ENCODE results near the gene APH1B. TPM values are rescaled to one million over a fixed set of nuclear protein-coding genes. Genes with fewer than 3 reads are reported as not detected.

Gene APH1B
- total RNA-seq, 8 experiments from 2014 or later, result 6.9 to 20.2 (median 11.9) TPM

- Histone ChIP-seq H3K27ac (no peak overlapping the region), H3K4me3 (no peak overlapping the region), H3K4me1 (replicated peaks in 1 of 2) (no peaks in the 10 kb centered on the region)
- ATAC-seq (replicated peaks in 6 of 8), result no peak
- in situ Hi-C loops (cut with MboI; ENCODE audit: low pct_unique_long_range_greater_than_20kb in 2 of 9, low sequenced_read_pairs in 9 of 9, unreplicated experiment in 9 of 9), result no loop called here
- WGBS, 10 experiments, result 100% methylated on average over 1 of the region's 1 CpG; no CpG with 5 or more reads in 5 of the 10 experiments
These were observed 36.1 kb upstream of the APH1B start for GRCh38 chr15:63241316-63241715.

DNA sequence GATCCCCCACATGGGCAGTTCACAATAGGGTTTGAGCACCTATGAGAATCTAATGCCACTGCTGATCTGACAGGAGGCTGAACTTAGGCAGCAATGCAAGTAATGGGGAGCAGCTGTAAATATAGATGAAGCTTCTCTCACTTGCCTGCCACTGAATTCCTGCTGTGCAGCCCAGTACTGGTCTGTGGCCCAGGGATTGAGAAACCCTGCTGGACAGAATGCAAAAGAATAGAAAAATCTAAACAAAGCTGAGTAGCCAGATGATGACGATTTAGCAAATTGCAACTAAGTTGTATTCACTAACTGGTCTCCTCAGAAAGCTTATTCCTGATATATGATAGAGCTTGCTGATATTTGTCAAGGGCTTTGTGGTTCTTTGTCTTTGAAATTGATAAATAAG lies 34.3 kb upstream of the APH1B start:
- no peak overlapping the region for H3K4me3 ChIP-seq
- no peak for ATAC-seq (replicated peaks in 6 of 8)
- 0 to 100% (median 56%) methylated on average over 1 of the region's 1 CpG; no CpG with 5 or more reads in 6 of the 10 experiments for WGBS, 10 experiments
- no peaks in the 10 kb centered on the region for H3K4me1 ChIP-seq (replicated peaks in 1 of 2)
- no peak overlapping the region for H3K27ac ChIP-seq
- in situ Hi-C loops (cut with MboI; ENCODE audit: low pct_unique_long_range_greater_than_20kb in 2 of 9, low sequenced_read_pairs in 9 of 9, unreplicated experiment in 9 of 9), result no loop called here

- ATAC-seq (replicated peaks in 6 of 8), result no peak
- Histone ChIP-seq H3K4me3 (no peak overlapping the region), H3K4me1 (replicated peaks in 1 of 2) (no peaks in the 10 kb centered on the region), H3K27ac (no peak overlapping the region)
- 82 to 100% (median 100%) methylated on average over 1 of the region's 1 CpG; no CpG with 5 or more reads in 3 of the 10 experiments for WGBS, 10 experiments
- in situ Hi-C loops (cut with MboI; ENCODE audit: low pct_unique_long_range_greater_than_20kb in 2 of 9, low sequenced_read_pairs in 9 of 9, unreplicated experiment in 9 of 9), result no loop called here
These were observed 33.6 kb upstream of the APH1B start for GRCh38 chr15:63243776-63244175.

GRCh38 chr15:63244399-63244798 lies 33.0 kb upstream of the APH1B start:
- 0 to 67% (median 30%) methylated on average over 2 to 4 of the region's 4 CpGs for WGBS, 10 experiments
- in situ Hi-C loops (cut with MboI; ENCODE audit: low pct_unique_long_range_greater_than_20kb in 2 of 9, low sequenced_read_pairs in 9 of 9, unreplicated experiment in 9 of 9), result no loop called here
- Histone ChIP-seq H3K4me1 (replicated peaks in 1 of 2) (no peaks in the 10 kb centered on the region), H3K4me3 (no peak overlapping the region), H3K27ac (no peak overlapping the region)
- ATAC-seq (replicated peaks in 6 of 8), result peak in 7 of 8 experiments; percentile 48 to 65 (median 55)

- H3K27ac ChIP-seq, result peak overlapping the region in 1 of 2 donors; percentile 28
- H3K4me1 ChIP-seq (replicated peaks in 1 of 2), result no peaks in the 10 kb centered on the region
- WGBS, 10 experiments, result 27 to 100% (median 88%) methylated on average over 1 to 5 of the region's 5 CpGs; no CpG with 5 or more reads in 2 of the 10 experiments
- in situ Hi-C loops (cut with MboI; ENCODE audit: low pct_unique_long_range_greater_than_20kb in 2 of 9, low sequenced_read_pairs in 9 of 9, unreplicated experiment in 9 of 9), result no loop called here
- H3K4me3 ChIP-seq, result no peak overlapping the region
- ATAC-seq (replicated peaks in 6 of 8), result no peak
These were observed 32.3 kb upstream of the APH1B start for GRCh38 chr15:63244976-63245645.

DNA sequence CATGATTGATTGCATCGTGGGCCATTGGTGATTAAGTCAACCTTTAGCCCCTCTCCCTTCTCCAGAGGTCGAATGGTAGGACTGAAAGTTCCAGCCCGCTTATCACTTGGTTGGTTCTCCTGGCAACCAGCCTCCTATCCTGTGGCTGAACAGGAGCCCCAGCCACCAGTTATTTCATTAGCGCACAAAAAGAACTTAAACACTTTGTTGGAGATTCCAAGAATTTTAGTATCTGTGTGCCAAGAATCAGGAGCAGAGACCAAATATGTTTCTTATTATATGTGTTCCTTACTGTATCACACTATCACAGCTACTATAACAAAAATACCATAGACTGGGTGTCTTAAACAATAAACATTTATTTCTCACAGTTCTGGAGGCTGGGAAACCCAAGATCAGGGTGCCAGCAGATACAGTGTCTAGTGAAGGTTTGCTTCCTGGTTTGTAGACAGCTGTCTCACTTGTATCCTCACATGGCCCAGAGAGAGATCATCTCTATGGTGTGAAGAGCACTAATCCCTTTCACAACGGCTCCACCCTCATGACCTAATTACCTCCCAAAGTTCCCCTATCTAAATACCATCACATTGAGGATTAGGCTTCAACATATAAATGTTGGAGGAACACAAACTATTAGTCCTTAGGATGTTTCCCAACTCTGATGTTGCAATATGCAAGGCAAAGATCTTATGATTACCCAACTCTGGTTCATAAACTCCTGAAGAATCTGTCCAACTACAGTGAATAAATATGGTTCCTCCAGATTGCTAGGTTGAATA lies 30.5 kb upstream of the APH1B start:
- Histone ChIP-seq H3K4me3 (no peak overlapping the region), H3K4me1 (replicated peaks in 1 of 2) (no peaks in the 10 kb centered on the region), H3K27ac (no peak overlapping the region)
- in situ Hi-C loops (cut with MboI; ENCODE audit: low pct_unique_long_range_greater_than_20kb in 2 of 9, low sequenced_read_pairs in 9 of 9, unreplicated experiment in 9 of 9), result no loop called here
- peak in 3 of 8 experiments; percentile 85 to 86 (median 85) for ATAC-seq (replicated peaks in 6 of 8)
- 31 to 100% (median 87%) methylated on average over 1 to 5 of the region's 5 CpGs; no CpG with 5 or more reads in 2 of the 10 experiments for WGBS, 10 experiments

GRCh38 chr15:63250312-63250965 lies 27.0 kb upstream of the APH1B start:
- in situ Hi-C loops (cut with MboI; ENCODE audit: low pct_unique_long_range_greater_than_20kb in 2 of 9, low sequenced_read_pairs in 9 of 9, unreplicated experiment in 9 of 9), result loop anchor here in 1 of 9 experiments (25.0 kb wide), 1 partner anchor 88 kb away; the partner anchor contains the start of gene RPS27L
- Histone ChIP-seq H3K4me1 (replicated peaks in 1 of 2) (peaks cover 2 to 8% of the 10 kb centered on the region in 2 donors), H3K4me3 (no peak overlapping the region), H3K27ac (no peak overlapping the region)
- 7 to 100% (median 81%) methylated on average over 1 to 4 of the region's 4 CpGs; no CpG with 5 or more reads in 2 of the 10 experiments for WGBS, 10 experiments
- ATAC-seq (replicated peaks in 6 of 8), result peak in 1 of 8 experiments; percentile 28

- no peak overlapping the region for H3K27ac ChIP-seq
- 75 to 100% (median 97%) methylated on average over 1 to 2 of the region's 2 CpGs; no CpG with 5 or more reads in 2 of the 10 experiments for WGBS, 10 experiments
- ATAC-seq (replicated peaks in 6 of 8), result no peak
- in situ Hi-C loops (cut with MboI; ENCODE audit: low pct_unique_long_range_greater_than_20kb in 2 of 9, low sequenced_read_pairs in 9 of 9, unreplicated experiment in 9 of 9), result loop anchor here in 1 of 9 experiments (25.0 kb wide), 1 partner anchor 89 kb away; the partner anchor contains the start of gene RPS27L
- H3K4me3 ChIP-seq, result no peak overlapping the region
- peaks cover 10 to 19% of the 10 kb centered on the region in 2 donors for H3K4me1 ChIP-seq (replicated peaks in 1 of 2)
These were observed 25.7 kb upstream of the APH1B start for GRCh38 chr15:63251701-63252100.

DNA sequence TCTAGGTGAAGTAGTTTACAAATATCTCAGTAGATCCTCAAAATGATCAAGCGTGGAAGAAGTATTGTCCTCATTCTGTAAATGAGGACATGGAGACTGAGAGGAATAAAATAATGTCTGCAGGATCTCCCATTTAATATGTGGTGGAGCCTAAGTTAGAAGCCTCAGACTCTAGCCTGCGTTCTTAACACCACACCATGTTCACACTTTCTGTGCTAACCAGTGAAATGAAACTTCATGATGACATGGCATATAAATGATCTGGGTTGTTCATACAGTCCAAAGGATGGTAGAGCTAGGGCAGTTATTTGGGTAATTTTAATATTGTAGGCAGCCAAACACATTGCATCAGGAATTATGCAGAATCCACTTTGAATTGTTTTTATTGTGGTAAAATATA lies 25.1 kb upstream of the APH1B start:
- WGBS, 10 experiments, result 85 to 100% (median 100%) methylated on average over 1 to 2 of the region's 2 CpGs; no CpG with 5 or more reads in 1 of the 10 experiments
- no peak for ATAC-seq (replicated peaks in 6 of 8)
- H3K27ac ChIP-seq, result no peak overlapping the region
- H3K4me1 ChIP-seq (replicated peaks in 1 of 2), result peaks cover 16 to 24% of the 10 kb centered on the region in 2 donors
- no peak overlapping the region for H3K4me3 ChIP-seq
- in situ Hi-C loops (cut with MboI; ENCODE audit: low pct_unique_long_range_greater_than_20kb in 2 of 9, low sequenced_read_pairs in 9 of 9, unreplicated experiment in 9 of 9), result loop anchor here in 1 of 9 experiments (25.0 kb wide), 1 partner anchor 90 kb away; the partner anchor contains the start of gene RPS27L

DNA sequence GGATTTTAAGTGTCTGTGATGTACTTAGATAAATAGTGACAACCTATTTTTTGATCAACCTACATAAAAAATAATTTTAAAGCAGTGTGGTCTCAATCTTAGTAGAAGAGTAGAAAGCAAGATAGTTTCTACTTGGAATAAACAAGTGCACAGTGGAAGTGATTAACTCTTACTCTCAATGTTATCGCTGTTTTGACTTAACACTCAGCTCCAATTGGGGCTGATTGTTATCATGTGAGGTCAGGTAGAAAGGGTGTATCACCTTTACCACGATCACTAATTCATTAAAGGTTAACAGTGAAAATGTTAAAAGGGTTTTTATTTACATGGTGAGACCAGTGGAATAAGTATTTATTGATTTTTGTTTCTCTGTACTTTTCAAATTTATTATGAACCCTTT lies 22.4 kb upstream of the APH1B start:
- ATAC-seq (replicated peaks in 6 of 8), result no peak
- WGBS, 10 experiments, result 50 to 100% (median 92%) methylated on average over 1 to 2 of the region's 2 CpGs; no CpG with 5 or more reads in 1 of the 10 experiments
- Histone ChIP-seq H3K4me1 (replicated peaks in 1 of 2) (peaks cover 16 to 25% of the 10 kb centered on the region in 2 donors), H3K27ac (no peak overlapping the region), H3K4me3 (no peak overlapping the region)
- in situ Hi-C loops (cut with MboI; ENCODE audit: low pct_unique_long_range_greater_than_20kb in 2 of 9, low sequenced_read_pairs in 9 of 9, unreplicated experiment in 9 of 9), result loop anchor here in 1 of 9 experiments (25.0 kb wide), 1 partner anchor 93 kb away; the partner anchor contains the start of gene RPS27L

- no peak overlapping the region for H3K4me3 ChIP-seq
- 0 to 63% (median 14%) methylated on average over 1 of the region's 1 CpG; no CpG with 5 or more reads in 4 of the 10 experiments for WGBS, 10 experiments
- peak overlapping the region; percentile 49 to 64 for H3K27ac ChIP-seq
- in situ Hi-C loops (cut with MboI; ENCODE audit: low pct_unique_long_range_greater_than_20kb in 2 of 9, low sequenced_read_pairs in 9 of 9, unreplicated experiment in 9 of 9), result loop anchor here in 1 of 9 experiments (25.0 kb wide), 1 partner anchor 93 kb away; the partner anchor contains the start of gene RPS27L
- ATAC-seq (replicated peaks in 6 of 8), result peak in 6 of 8 experiments; percentile 55 to 69 (median 61)
- peaks cover 16 to 25% of the 10 kb centered on the region in 2 donors for H3K4me1 ChIP-seq (replicated peaks in 1 of 2)
These were observed 21.9 kb upstream of the APH1B start for GRCh38 chr15:63255489-63255990.
